DND-41 (cell line): ENCODE measurements around the gene CCDC192.

Experiments used
- CTCF ChIP-seq: IDR thresholded peaks from 2 replicates; pipeline ENCODE4 v1.5.1; 2012; ENCODE audit warnings: borderline replicate concordance, low read length, moderate library complexity, mild to moderate bottlenecking; ENCODE audit not compliant: poor library complexity, severe bottlenecking; ENCODE audit errors: extremely low read depth
- EZH2 ChIP-seq: IDR thresholded peaks from 3 replicates; pipeline ENCODE4 v1.6.1; 2012; ENCODE audit warnings: borderline replicate concordance, low read depth, mild to moderate bottlenecking, moderate library complexity, low read length, inconsistent platforms; ENCODE audit not compliant: severe bottlenecking

GRCh38 chr5:127809533-127809932 lies 106.3 kb downstream of the CCDC192 start:
- TF ChIP-seq CTCF (no peak), EZH2 (no peak)
